ENCODE data around the gene CD72.
"Not testable (repeated sequence)": the region's sequence is repeated elsewhere in the genome, so short reads cannot be mapped to it uniquely, and the experiment has no call there.

CD72 gene

GRCh38 chr9:35649431-35650340, 31.5 kb upstream of the CD72 start:
- no peak for DNase-seq

GRCh38 chr9:35646533-35647265, 28.5 kb upstream of the CD72 start:
- peak; percentile 81 for DNase-seq

- peak; percentile 13 for DNase-seq
Observed at GRCh38 chr9:35646153-35646532, 27.9 kb upstream of the CD72 start.

- not testable (repeated sequence) for DNase-seq
Observed at GRCh38 chr9:35645736-35646135, 27.5 kb upstream of the CD72 start.

GRCh38 chr9:35643046-35643445, 24.8 kb upstream of the CD72 start:
- DNase-seq: no peak

- DNase-seq: not testable (repeated sequence)
Observed at GRCh38 chr9:35641478-35641877, 23.3 kb upstream of the CD72 start.

- DNase-seq: not testable (repeated sequence)
Observed at GRCh38 chr9:35640431-35640830, 22.2 kb upstream of the CD72 start.

GRCh38 chr9:35639631-35640030, 21.4 kb upstream of the CD72 start:
- no peak for DNase-seq

- DNase-seq: not testable (repeated sequence)
Observed at GRCh38 chr9:35639225-35639624, 21.0 kb upstream of the CD72 start.

GRCh38 chr9:35638751-35639150, 20.5 kb upstream of the CD72 start:
- DNase-seq: not testable (repeated sequence)

- not testable (repeated sequence) for DNase-seq
Observed at GRCh38 chr9:35637427-35637955, 19.3 kb upstream of the CD72 start.

GRCh38 chr9:35636877-35637246, 18.6 kb upstream of the CD72 start:
- not testable (repeated sequence) for DNase-seq

GRCh38 chr9:35636135-35636876, 18.1 kb upstream of the CD72 start:
- DNase-seq: no peak

GRCh38 chr9:35635730-35636129, 17.5 kb upstream of the CD72 start:
- DNase-seq: no peak

- no peak for DNase-seq
Observed at GRCh38 chr9:35629597-35629996, 11.4 kb upstream of the CD72 start.

GRCh38 chr9:35628389-35628991, 10.3 kb upstream of the CD72 start:
- DNase-seq: no peak

GRCh38 chr9:35627575-35627974, 9.4 kb upstream of the CD72 start:
- DNase-seq: no peak

GRCh38 chr9:35619800-35620158, 1.6 kb upstream of the CD72 start:
- DNase-seq: no peak

- DNase-seq: no peak
Observed at GRCh38 chr9:35618854-35619799, 914 bp upstream of the CD72 start.

GRCh38 chr9:35617548-35617947, 665 bp downstream of the CD72 start:
- no peak for DNase-seq

- peak; percentile 10 for DNase-seq
Observed at GRCh38 chr9:35616681-35617459, 1.3 kb downstream of the CD72 start.

All from NCI-H748 treated with DMSO at 0.1 percent for 48 hours (cell line).